PC-3 (cell line): Measurements from ENCODE around the gene TTC28.

Experiments used
- CTCF ChIP-seq: fragments of 300-600 bp; sonication (generic); conservative IDR thresholded peaks from 2 replicates; pipeline ENCODE4 v1.5.1; 2017; ENCODE audit warnings: antibody characterized with exemption, low read depth, mild to moderate bottlenecking, low read length
- EZH2 ChIP-seq: fragments of 300-600 bp; sonication (generic); IDR thresholded peaks from one replicate; pipeline ENCODE4 v1.6.1; 2017; ENCODE audit warnings: antibody characterized with exemption, mild to moderate bottlenecking, low read length; ENCODE audit not compliant: unreplicated experiment
- EZH2phosphoT487 ChIP-seq: fragments of 300-600 bp; sonication (generic); IDR thresholded peaks from 2 replicates; pipeline ENCODE4 v1.6.1; 2018; ENCODE audit warnings: mild to moderate bottlenecking, antibody characterized with exemption, low read length, borderline replicate concordance

- TF ChIP-seq CTCF = no peak
- no peak for TF ChIP-seq EZH2
- TF ChIP-seq EZH2phosphoT487 = no peak
Observed at GRCh38 chr22:28032861-28033260, 646.8 kb downstream of the TTC28 start.
